Stomach (tissue), 9 donors: Measurements from ENCODE around the gene PLEKHG3. TPM values are rescaled to one million over a fixed set of nuclear protein-coding genes. Genes with fewer than 3 reads are reported as not detected.
A peak's percentile ranks its signal among the peaks of the same experiment; 100 is the strongest.

Source experiments
- DNase-seq, 2 donors: peaks; one replicate each; pipeline versions ENCODE4 v3.0.0 to v3.0.0-alpha.2; 2013 to 2019
- H3K27ac ChIP-seq, 5 donors: fragments of 200-600 bp in 4 of 5; sonication (generic) in 4 of 5; one replicate each; pipeline ENCODE4 v1.5.1; 2013 to 2019; ENCODE audit warnings: mild to moderate bottlenecking in 1 of 5, moderate library complexity in 1 of 5
- H3K27me3 ChIP-seq, 3 donors: fragments of 200-600 bp; sonication (generic); one replicate each; pipeline ENCODE4 v1.5.1; 2017 to 2019; ENCODE audit warnings: mixed run types in 1 of 3
- H3K36me3 ChIP-seq, 4 donors: fragments of 200-600 bp; sonication (generic); 1 replicate in 3 of 4; 2 replicates in 1 of 4; pipeline ENCODE4 v1.5.1; 2016 to 2019
- H3K4me1 ChIP-seq, 4 donors: fragments of 200-600 bp; sonication (generic); one replicate each; pipeline ENCODE4 v1.5.1; 2016 to 2019
- H3K4me3 ChIP-seq, 4 donors: fragments of 200-600 bp; sonication (generic) in 3 of 4; one replicate each; pipeline ENCODE4 v1.5.1; 2016 to 2019; ENCODE audit warnings: mild to moderate bottlenecking in 1 of 4
- H3K9me3 ChIP-seq, 4 donors: fragments of 200-600 bp; sonication (generic); one replicate each; pipeline ENCODE4 v1.5.1; 2016 to 2019
- EP300 ChIP-seq: sonication (generic); formaldehyde crosslinking; IDR thresholded peaks from one replicate; pipeline ENCODE4 v1.6.1; 2017; ENCODE audit warnings: antibody characterized with exemption
- POLR2A ChIP-seq, 4 donors: fragments of 450-650 bp; IDR thresholded peaks; one replicate each; pipeline ENCODE4 v1.6.1; 2016; ENCODE audit warnings: antibody characterized with exemption in 4 of 4, control low read depth in 2 of 4, mild to moderate bottlenecking in 1 of 4, moderate library complexity in 1 of 4
- POLR2AphosphoS5 ChIP-seq, 3 donors: sonication (generic); formaldehyde crosslinking; IDR thresholded peaks; one replicate each; pipeline ENCODE4 v1.6.1; 2016; ENCODE audit warnings: antibody characterized with exemption in 3 of 3
- WGBS, 5 donors: extraction: QIAGEN DNeasy Blood & Tissue Kit in 3 of 5; methylation state at CpG; one replicate each; pipeline versions ENCODE4 v1.1.5 to v1.1.7; 2013 to 2018; 5-methylcytosine and 5-hydroxymethylcytosine counted together
- intact Hi-C: fragments of 100-400 bp; cut with DNase I; formaldehyde crosslinking; loops from one replicate; pipeline ENCODE4 v1.15.1; 2023; ENCODE audit warnings: low total_unique reads
- polyA plus RNA-seq, 3 donors: library from polyadenylated mRNA; stranded (reverse); fragments of 200-250 nt; gene quantifications; one replicate each; pipeline ENCODE4 v1.2.3, GENCODE V29; 2013
- total RNA-seq, 5 donors: library from RNA; depleted of rRNA; stranded (reverse); fragments of >200 nt; gene quantifications; one replicate each; pipeline versions ENCODE4 v1.1.0 to v1.2.3, GENCODE V29; 2014 to 2016
- TF ChIP-seq, protein P1 (sequence below), 7 experiments: fragments of 450-650 bp in 4 of 7; fragments of 200-600 bp in 3 of 7; sonication (generic) in 3 of 7; IDR thresholded peaks; one replicate each; pipeline ENCODE4 v1.5.1; 2016 to 2019; ENCODE audit warnings: antibody characterized with exemption in 7 of 7, control low read depth in 2 of 7, mild to moderate bottlenecking in 1 of 7
- donor health status: healthy with polysubstance abuse.
- donor health status: Bipolar disorder and iron deficiency.
- donor health status: healthy.

PLEKHG3 gene
- total and polyA plus RNA-seq, 8 donors = 7.3 to 292 (median 25.6) TPM

DNA sequence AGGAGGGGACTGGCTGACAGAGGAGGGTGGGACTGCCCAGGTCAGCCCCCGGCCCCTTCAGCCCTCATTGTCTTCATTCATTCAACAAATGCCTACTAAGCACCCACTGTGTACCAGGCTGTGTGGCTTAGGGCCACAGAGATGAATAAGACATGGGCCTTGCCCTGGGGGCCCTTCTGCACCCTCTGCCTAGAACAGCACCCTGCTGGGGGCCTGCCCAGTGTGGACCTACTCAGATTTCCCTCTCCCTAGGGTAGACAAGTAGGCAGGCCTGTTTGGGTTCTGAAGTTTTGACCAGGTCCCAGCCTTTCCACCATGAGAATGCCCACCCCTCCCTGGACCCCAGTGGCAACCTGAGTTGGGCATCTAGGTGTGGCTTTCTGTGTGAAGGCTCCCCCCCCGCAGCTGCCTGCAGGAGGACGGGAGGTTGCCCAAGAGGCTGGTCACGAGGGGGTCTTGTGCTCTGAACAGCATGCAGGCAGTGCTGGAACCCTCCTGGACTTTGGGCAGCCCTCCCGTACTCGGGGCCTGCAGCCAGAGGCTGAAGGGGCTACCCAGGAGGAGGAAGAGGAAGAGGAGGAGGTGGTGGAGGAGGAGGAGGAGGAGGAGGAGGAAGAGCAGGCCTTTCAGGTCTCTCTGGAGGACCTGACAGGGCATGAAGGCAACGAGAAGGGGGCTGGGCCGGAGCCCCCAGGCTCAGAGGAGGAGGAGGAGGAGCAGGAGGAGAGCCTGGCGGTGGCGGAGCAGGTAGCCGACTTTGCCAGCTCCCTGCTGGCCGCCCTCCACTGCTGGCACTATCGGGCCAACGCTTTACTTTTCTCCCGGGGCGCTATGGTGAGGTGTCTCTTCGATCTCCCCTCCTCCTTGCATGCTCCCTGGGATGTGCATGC is 33.4 kb downstream of the PLEKHG3 start:
- TF ChIP-seq POLR2AphosphoS5 (IDR thresholded peaks at IDR 0.05) (no peak), EP300 (no peak), POLR2A (IDR thresholded peaks at IDR 0.05) (no peak)
- TF ChIP-seq, protein P1, sequence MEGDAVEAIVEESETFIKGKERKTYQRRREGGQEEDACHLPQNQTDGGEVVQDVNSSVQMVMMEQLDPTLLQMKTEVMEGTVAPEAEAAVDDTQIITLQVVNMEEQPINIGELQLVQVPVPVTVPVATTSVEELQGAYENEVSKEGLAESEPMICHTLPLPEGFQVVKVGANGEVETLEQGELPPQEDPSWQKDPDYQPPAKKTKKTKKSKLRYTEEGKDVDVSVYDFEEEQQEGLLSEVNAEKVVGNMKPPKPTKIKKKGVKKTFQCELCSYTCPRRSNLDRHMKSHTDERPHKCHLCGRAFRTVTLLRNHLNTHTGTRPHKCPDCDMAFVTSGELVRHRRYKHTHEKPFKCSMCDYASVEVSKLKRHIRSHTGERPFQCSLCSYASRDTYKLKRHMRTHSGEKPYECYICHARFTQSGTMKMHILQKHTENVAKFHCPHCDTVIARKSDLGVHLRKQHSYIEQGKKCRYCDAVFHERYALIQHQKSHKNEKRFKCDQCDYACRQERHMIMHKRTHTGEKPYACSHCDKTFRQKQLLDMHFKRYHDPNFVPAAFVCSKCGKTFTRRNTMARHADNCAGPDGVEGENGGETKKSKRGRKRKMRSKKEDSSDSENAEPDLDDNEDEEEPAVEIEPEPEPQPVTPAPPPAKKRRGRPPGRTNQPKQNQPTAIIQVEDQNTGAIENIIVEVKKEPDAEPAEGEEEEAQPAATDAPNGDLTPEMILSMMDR (IDR thresholded peaks at IDR 0.05) = no peak
- 81 to 89% (median 86%) methylated on average over 14 to 17 of the region's 17 CpGs for WGBS, 5 donors
- peaks cover 6 to 17% (median 15%) of the 10 kb centered on the region in 4 donors for H3K4me1 ChIP-seq
- no peaks in the 10 kb centered on the region for H3K9me3 ChIP-seq
- intact Hi-C loops = no loop called here
- no peaks in the 10 kb centered on the region for H3K27me3 ChIP-seq
- H3K36me3 ChIP-seq = peaks cover 70 to 92% (median 78%) of the 10 kb centered on the region in 4 donors
- H3K4me3 ChIP-seq = no peak overlapping the region
- DNase-seq = no peak
- peak overlapping the region in 4 of 5 donors; percentile 36 to 51 (median 46) for H3K27ac ChIP-seq

DNA sequence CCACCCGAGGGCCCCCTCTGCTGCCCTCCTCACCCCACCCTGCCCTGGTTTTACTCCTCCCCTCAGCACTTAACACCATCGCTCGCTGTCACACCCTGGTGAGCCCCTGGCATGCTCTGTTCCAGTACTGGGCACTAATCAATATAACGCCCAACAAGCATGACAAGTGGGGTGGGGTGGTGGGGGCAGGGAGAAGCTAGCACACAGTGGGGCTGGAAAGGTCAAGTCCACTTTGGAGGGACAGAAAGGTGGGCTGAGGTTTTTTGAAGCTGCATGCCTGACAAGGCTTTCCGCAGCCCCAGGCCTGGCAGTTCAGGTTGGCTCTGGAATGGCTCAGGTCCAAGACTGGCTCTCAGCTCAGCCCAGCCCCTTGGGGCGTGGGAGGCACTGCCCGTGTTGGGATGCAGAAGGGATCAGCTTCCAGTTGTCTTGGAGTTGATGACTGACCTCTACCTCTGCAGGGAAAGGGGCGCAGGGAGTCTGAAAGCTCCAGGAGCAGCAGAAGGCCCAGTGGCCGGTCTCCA is 34.1 kb downstream of the PLEKHG3 start:
- TF ChIP-seq POLR2AphosphoS5 (IDR thresholded peaks at IDR 0.05) = no peak
- TF ChIP-seq POLR2A (IDR thresholded peaks at IDR 0.05) = no peak
- TF ChIP-seq, protein P1 (IDR thresholded peaks at IDR 0.05) = no peak
- no peak for TF ChIP-seq EP300
- H3K27ac ChIP-seq = no peak overlapping the region
- H3K4me1 ChIP-seq = peaks cover 6 to 17% (median 15%) of the 10 kb centered on the region in 4 donors
- H3K36me3 ChIP-seq = peaks cover 73 to 92% (median 78%) of the 10 kb centered on the region in 4 donors
- intact Hi-C loops = no loop called here
- H3K9me3 ChIP-seq = no peaks in the 10 kb centered on the region
- WGBS, 5 donors = 75 to 93% (median 79%) methylated on average over 7 to 9 of the region's 9 CpGs
- no peak overlapping the region for H3K4me3 ChIP-seq
- H3K27me3 ChIP-seq = no peaks in the 10 kb centered on the region
- DNase-seq = no peak

DNA sequence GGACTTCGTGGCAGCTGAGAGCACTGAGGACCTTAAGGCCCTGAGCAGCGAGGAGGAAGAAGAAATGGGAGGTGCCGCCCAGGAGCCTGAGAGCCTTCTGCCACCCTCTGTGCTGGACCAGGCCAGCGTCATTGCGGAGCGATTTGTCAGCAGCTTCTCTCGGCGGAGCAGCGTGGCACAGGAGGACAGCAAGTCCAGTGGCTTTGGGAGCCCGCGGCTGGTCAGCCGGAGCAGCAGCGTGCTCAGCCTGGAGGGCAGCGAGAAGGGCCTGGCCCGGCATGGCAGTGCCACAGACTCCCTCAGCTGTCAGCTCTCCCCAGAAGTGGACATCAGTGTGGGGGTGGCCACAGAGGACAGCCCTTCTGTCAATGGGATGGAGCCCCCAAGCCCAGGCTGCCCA is 37.0 kb downstream of the PLEKHG3 start:
- intact Hi-C loops = no loop called here
- Histone ChIP-seq H3K27me3 (no peaks in the 10 kb centered on the region), H3K36me3 (peaks cover 78 to 96% (median 92%) of the 10 kb centered on the region in 4 donors), H3K9me3 (no peaks in the 10 kb centered on the region), H3K4me3 (no peak overlapping the region), H3K27ac (no peak overlapping the region), H3K4me1 (peaks cover 17 to 25% (median 19%) of the 10 kb centered on the region in 4 donors)
- no peak for DNase-seq
- TF ChIP-seq, protein P1 (IDR thresholded peaks at IDR 0.05) = no peak
- TF ChIP-seq EP300 (no peak), POLR2AphosphoS5 (IDR thresholded peaks at IDR 0.05) (no peak), POLR2A (IDR thresholded peaks at IDR 0.05) (no peak)
- 94 to 99% (median 95%) methylated on average over 3 to 15 of the region's 15 CpGs for WGBS, 5 donors

DNA sequence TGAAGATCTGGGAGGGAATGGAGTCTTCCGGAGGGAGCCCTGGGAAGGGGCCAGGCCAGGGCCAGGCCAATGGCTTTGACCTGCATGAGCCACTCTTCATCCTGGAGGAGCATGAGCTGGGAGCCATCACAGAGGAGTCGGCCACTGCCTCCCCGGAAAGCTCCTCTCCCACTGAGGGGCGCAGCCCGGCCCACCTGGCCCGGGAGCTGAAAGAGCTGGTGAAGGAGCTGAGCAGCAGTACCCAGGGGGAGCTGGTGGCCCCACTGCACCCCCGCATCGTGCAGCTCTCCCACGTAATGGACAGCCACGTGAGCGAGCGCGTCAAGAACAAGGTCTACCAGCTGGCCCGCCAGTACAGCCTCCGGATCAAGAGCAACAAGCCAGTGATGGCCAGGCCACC is 37.7 kb downstream of the PLEKHG3 start:
- intact Hi-C loops = no loop called here
- TF ChIP-seq POLR2A (IDR thresholded peaks at IDR 0.05) = no peak
- H3K36me3 ChIP-seq = peaks cover 70 to 94% (median 87%) of the 10 kb centered on the region in 4 donors
- peaks cover 10 to 22% (median 21%) of the 10 kb centered on the region in 4 donors for H3K4me1 ChIP-seq
- H3K4me3 ChIP-seq = no peak overlapping the region
- DNase-seq = no peak
- H3K9me3 ChIP-seq = no peaks in the 10 kb centered on the region
- WGBS, 5 donors = 94 to 97% (median 96%) methylated on average over 4 to 15 of the region's 15 CpGs
- no peak overlapping the region for H3K27ac ChIP-seq
- no peaks in the 10 kb centered on the region for H3K27me3 ChIP-seq
